GM12874 (cell line): ENCODE measurements around the gene SPARC.

Experiments used
- CTCF ChIP-seq: IDR thresholded peaks from 2 replicates; pipeline ENCODE4 v1.5.1; 2011; ENCODE audit warnings: low read depth, mild to moderate bottlenecking, control low read depth, low read length, moderate library complexity; ENCODE audit not compliant: insufficient read depth

SPARC gene

GRCh38 chr5:151674626-151675610, 11.8 kb downstream of the SPARC start:
- no peak for TF ChIP-seq CTCF

- TF ChIP-seq CTCF, result no peak
Observed at GRCh38 chr5:151673421-151673820, 13.3 kb downstream of the SPARC start.

- TF ChIP-seq CTCF, result no peak
Observed at GRCh38 chr5:151672516-151672915, 14.2 kb downstream of the SPARC start.

GRCh38 chr5:151671950-151672349, 14.8 kb downstream of the SPARC start:
- TF ChIP-seq CTCF, result no peak

- TF ChIP-seq CTCF, result no peak
Observed at GRCh38 chr5:151670953-151671636, 15.6 kb downstream of the SPARC start.

GRCh38 chr5:151670083-151670686, 16.5 kb downstream of the SPARC start:
- TF ChIP-seq CTCF, result no peak

- no peak for TF ChIP-seq CTCF
Observed at GRCh38 chr5:151667083-151667482, 19.6 kb downstream of the SPARC start.
